Panc1 (cell line): ENCODE results near the gene FTO. TPM values are rescaled to one million over a fixed set of nuclear protein-coding genes. Genes with fewer than 3 reads are reported as not detected.

Experiments
- ATAC-seq: fragments of 200-7000 bp; cut with Tn5 transposase; 2 replicates; pipeline ENCODE4 v1.9.1; 2020; ENCODE audit warnings: mild to moderate bottlenecking, moderate library complexity
- BruUV-seq: library from RNA; stranded (reverse); fragments of 400-500 nt; replicated peaks from 2 replicates; lab custom pipeline; 2021; lab: Mats Ljungman, UMichigan
- CTCF ChIA-PET: fragments of 300-600 bp; sonication (Branson Sonifier 250); formaldehyde crosslinking; loops from one replicate; lab custom pipeline; 2022; ENCODE audit warnings: antibody characterized with exemption; lab: Charles Lee
- POLR2A ChIA-PET: fragments of 300-600 bp; sonication (Branson Sonifier 250); formaldehyde crosslinking; loops from one replicate; lab custom pipeline; 2022; ENCODE audit warnings: antibody characterized with exemption; lab: Charles Lee
- DNase-seq: peaks from one replicate; pipeline ENCODE4 v3.0.0-alpha.2; 2010; ENCODE audit warnings: low read depth, low spot score
- H3K27ac ChIP-seq: 2 replicates; pipeline ENCODE4 v1.5.1; 2011; ENCODE audit warnings: mild to moderate bottlenecking, low read length, inconsistent platforms
- H3K27me3 ChIP-seq: fragments of 200-500 bp; sonication (Bioruptor generic); 2 replicates; pipeline ENCODE4 v1.6.0; 2014; ENCODE audit warnings: low read length, inconsistent platforms; ENCODE audit not compliant: control insufficient read depth, insufficient read depth
- H3K36me3 ChIP-seq: fragments of 200-500 bp; sonication (Bioruptor generic); 2 replicates; pipeline ENCODE4 v1.5.1; 2014; ENCODE audit warnings: inconsistent platforms, mild to moderate bottlenecking, low read length, moderate library complexity; ENCODE audit not compliant: control insufficient read depth, insufficient read depth
- H3K4me1 ChIP-seq: 2 replicates; pipeline ENCODE4 v1.5.1; 2011; ENCODE audit warnings: inconsistent platforms, mild to moderate bottlenecking, low read length, moderate library complexity; ENCODE audit not compliant: control insufficient read depth, insufficient read depth
- H3K4me3 ChIP-seq, 2 experiments: 2 replicates each; pipeline ENCODE4 v1.5.1; 2011 to 2012; ENCODE audit warnings: low read depth in 2 of 2, low read length in 2 of 2, mild to moderate bottlenecking in 2 of 2, inconsistent platforms in 1 of 2, moderate library complexity in 1 of 2
- H3K9me3 ChIP-seq: fragments of 200-500 bp; sonication (Bioruptor generic); 2 replicates; pipeline ENCODE4 v1.5.1; 2014; ENCODE audit warnings: low read depth, mild to moderate bottlenecking, inconsistent platforms, low read length, moderate library complexity; ENCODE audit not compliant: control insufficient read depth, insufficient read depth
- CTCF ChIP-seq: fragments of 450-650 bp; IDR thresholded peaks from 2 replicates; pipeline ENCODE4 v1.5.1; 2017; ENCODE audit warnings: mild to moderate bottlenecking
- POLR2AphosphoS5 ChIP-seq: IDR thresholded peaks from 2 replicates; pipeline ENCODE4 v1.6.1; 2012; ENCODE audit warnings: mild to moderate bottlenecking, low read depth, low read length, moderate library complexity
- REST ChIP-seq, 2 experiments: IDR thresholded peaks; 2 replicates each; pipeline ENCODE4 v1.6.1; 2011 to 2012; ENCODE audit warnings: low read depth in 2 of 2, control low read depth in 1 of 2, low read length in 1 of 2, mild to moderate bottlenecking in 1 of 2, moderate library complexity in 1 of 2; ENCODE audit not compliant: insufficient read depth in 1 of 2
- SIN3A ChIP-seq: IDR thresholded peaks from 2 replicates; pipeline ENCODE4 v1.6.1; 2012; ENCODE audit warnings: low read depth, mild to moderate bottlenecking, low read length, moderate library complexity, borderline replicate concordance; ENCODE audit not compliant: insufficient read depth
- TCF7L2 ChIP-seq: IDR thresholded peaks from 2 replicates; pipeline ENCODE4 v1.6.1; 2011; ENCODE audit warnings: mild to moderate bottlenecking, low read depth, low read length, inconsistent platforms
- in situ Hi-C: cut with HindIII; loops from 2 replicates; pipeline ENCODE4 v1.10.0; 2016; ENCODE audit warnings: low sequenced_read_pairs, low pct_unique_long_range_greater_than_20kb
- intact Hi-C: fragments of 100-400 bp; cut with micrococcal nuclease; formaldehyde crosslinking; loops from one replicate; pipeline ENCODE4 v1.10.0; 2022; ENCODE audit not compliant: unreplicated experiment
- total RNA-seq: library from RNA; stranded (reverse); gene quantifications from one replicate; pipeline ENCODE4 v1.2.1, GENCODE V29; 2021; ENCODE audit not compliant: unreplicated experiment

The FTO gene
- total RNA-seq, 1 experiment from 2014 or later = 38.2 TPM

GRCh38 chr16:53895433-53895832 lies 191.5 kb downstream of the FTO start:
- DNase-seq = no peak
- ATAC-seq = no peak
- Histone ChIP-seq H3K4me1 (peaks cover 2% of the 10 kb centered on the region; the same call in 1 of the 2 replicates), H3K4me3 (no peak overlapping the region), H3K9me3 (no peaks in the 10 kb centered on the region), H3K27ac (no peak overlapping the region), H3K27me3 (no peaks in the 10 kb centered on the region), H3K36me3 (no peaks in the 10 kb centered on the region)
- intact Hi-C loops = no loop called here
- ChIA-PET POLR2A (no interaction called here), CTCF (no interaction called here)
- BruUV-seq = no TSS peak
- in situ Hi-C loops = no loop called here
- TF ChIP-seq REST (IDR thresholded peaks at IDR 0.05; ENCODE audit: insufficient read depth in 1 of 2, low read depth in 2 of 2, low read length in 1 of 2) (no peak), CTCF (no peak), SIN3A (no peak), POLR2AphosphoS5 (no peak), TCF7L2 (no peak)

- Histone ChIP-seq H3K27me3 (no peaks in the 10 kb centered on the region), H3K4me1 (peaks cover 2% of the 10 kb centered on the region; the same call in 1 of the 2 replicates), H3K27ac (no peak overlapping the region), H3K4me3 (no peak overlapping the region), H3K36me3 (no peaks in the 10 kb centered on the region), H3K9me3 (no peaks in the 10 kb centered on the region)
- ChIA-PET CTCF (no interaction called here), POLR2A (no interaction called here)
- ATAC-seq = no peak
- TF ChIP-seq SIN3A (no peak), REST (IDR thresholded peaks at IDR 0.05; ENCODE audit: insufficient read depth in 1 of 2, low read depth in 2 of 2, low read length in 1 of 2) (no peak), CTCF (no peak), TCF7L2 (no peak), POLR2AphosphoS5 (no peak)
- intact Hi-C loops (no loop called here), in situ Hi-C loops (no loop called here)
- BruUV-seq = no TSS peak
- DNase-seq = no peak
These were observed 191.9 kb downstream of the FTO start for GRCh38 chr16:53895851-53896250.
